ENCODE measurements around the gene CREB5. TPM values are rescaled to one million over a fixed set of nuclear protein-coding genes. Genes with fewer than 3 reads are reported as not detected.

The CREB5 gene
- total and polyA plus RNA-seq, 2 donors (not counting 3 experiments of a cell fraction or from before 2014, with no cell fraction given): 19.6 to 28.4 TPM

DNA sequence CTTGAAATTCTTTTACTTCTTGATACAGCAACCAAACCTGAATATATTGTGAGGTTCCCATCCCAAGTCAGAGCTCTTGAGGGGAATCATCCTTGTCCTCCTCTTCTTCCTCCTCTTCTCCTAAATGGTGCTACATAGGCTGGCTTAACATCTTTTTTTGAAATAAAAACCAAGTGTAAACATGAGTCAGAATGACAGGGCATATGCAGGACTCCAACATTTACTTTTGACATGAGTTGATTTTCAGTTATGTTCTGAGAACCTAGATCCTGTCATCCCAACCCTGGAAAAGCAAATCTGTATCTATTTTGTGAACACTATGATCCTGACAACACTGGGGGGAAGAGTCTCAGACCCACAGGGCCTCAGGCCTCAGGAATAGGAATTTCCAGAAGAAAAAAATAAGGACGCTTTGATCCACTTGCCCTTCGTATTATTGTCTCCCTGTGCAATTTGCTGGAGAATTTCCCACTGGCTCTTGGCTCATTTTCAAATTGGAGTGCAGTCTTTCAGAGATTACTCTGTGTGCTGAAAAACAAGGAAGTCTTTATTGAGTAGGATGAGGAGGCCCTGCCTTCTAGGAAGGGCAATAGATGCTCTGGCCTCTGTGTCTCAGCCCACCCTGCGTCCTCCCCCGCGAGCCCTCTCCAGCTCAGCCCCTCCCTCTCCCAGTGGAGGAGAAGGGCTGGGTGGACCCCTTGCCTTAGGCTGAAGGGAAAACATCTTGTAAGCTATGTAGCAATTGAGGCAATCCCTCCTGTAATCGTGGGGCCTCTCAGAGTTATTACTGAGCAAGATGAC is 121.6 kb downstream of the CREB5 start:
- H3K4me1 ChIP-seq (ENCODE audit: control insufficient read depth, extremely low read depth, insufficient read depth, low read length): peaks cover 31% of the 10 kb centered on the region
- no TSS peak for BruUV-seq (replicated peaks)
- no peak overlapping the region for H3K27ac ChIP-seq (ENCODE audit: insufficient read depth, low read depth, low read length)
- no peaks in the 10 kb centered on the region for H3K9me1 ChIP-seq (replicated peaks; ENCODE audit: control insufficient read depth, extremely low read depth, insufficient read depth, low read length)
- no peak overlapping the region for H3K9ac ChIP-seq (replicated peaks; ENCODE audit: extremely low read depth, insufficient read depth, low read length)
- FAIRE-seq (peak; percentile 58), DNase-seq (ENCODE audit: low read depth, low spot score) (peak; percentile 71)
- POLR2A ChIA-PET: no interaction called here
- no peak overlapping the region for H3K4me3 ChIP-seq (replicated peaks in 1 of 3; ENCODE audit: insufficient read depth in 1 of 3, low read depth in 1 of 3, low read length in 3 of 3)
- TF ChIP-seq POLR2A (IDR thresholded peaks at IDR 0.05; ENCODE audit: low read depth, low read length): no peak
- TF ChIP-seq, protein P1, sequence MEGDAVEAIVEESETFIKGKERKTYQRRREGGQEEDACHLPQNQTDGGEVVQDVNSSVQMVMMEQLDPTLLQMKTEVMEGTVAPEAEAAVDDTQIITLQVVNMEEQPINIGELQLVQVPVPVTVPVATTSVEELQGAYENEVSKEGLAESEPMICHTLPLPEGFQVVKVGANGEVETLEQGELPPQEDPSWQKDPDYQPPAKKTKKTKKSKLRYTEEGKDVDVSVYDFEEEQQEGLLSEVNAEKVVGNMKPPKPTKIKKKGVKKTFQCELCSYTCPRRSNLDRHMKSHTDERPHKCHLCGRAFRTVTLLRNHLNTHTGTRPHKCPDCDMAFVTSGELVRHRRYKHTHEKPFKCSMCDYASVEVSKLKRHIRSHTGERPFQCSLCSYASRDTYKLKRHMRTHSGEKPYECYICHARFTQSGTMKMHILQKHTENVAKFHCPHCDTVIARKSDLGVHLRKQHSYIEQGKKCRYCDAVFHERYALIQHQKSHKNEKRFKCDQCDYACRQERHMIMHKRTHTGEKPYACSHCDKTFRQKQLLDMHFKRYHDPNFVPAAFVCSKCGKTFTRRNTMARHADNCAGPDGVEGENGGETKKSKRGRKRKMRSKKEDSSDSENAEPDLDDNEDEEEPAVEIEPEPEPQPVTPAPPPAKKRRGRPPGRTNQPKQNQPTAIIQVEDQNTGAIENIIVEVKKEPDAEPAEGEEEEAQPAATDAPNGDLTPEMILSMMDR (IDR thresholded peaks at IDR 0.05; ENCODE audit: extremely low read depth in 1 of 2, insufficient read depth in 1 of 2, low read depth in 1 of 2, low read length in 2 of 2): no peak
- no peak for TF ChIP-seq JUN (IDR thresholded peaks at IDR 0.05; ENCODE audit: borderline replicate concordance, insufficient read depth, insufficient read length, low read depth)
- TF ChIP-seq MYC (IDR thresholded peaks at IDR 0.05; ENCODE audit: low read depth, low read length): no peak
- TF ChIP-seq FOS (IDR thresholded peaks at IDR 0.05; ENCODE audit: borderline replicate concordance, insufficient read depth, low read length): no peak
- no peak for TF ChIP-seq GATA2 (IDR thresholded peaks at IDR 0.05; ENCODE audit: insufficient read depth, insufficient read length, low read depth, low read length)
- TF ChIP-seq, protein P2, sequence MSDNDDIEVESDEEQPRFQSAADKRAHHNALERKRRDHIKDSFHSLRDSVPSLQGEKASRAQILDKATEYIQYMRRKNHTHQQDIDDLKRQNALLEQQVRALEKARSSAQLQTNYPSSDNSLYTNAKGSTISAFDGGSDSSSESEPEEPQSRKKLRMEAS (IDR thresholded peaks at IDR 0.05; ENCODE audit: insufficient read depth, insufficient read length): no peak
- TF ChIP-seq POLR2AphosphoS5 (IDR thresholded peaks at IDR 0.05; ENCODE audit: insufficient read depth, low read depth, low read length): no peak
- TF ChIP-seq EZH2 (IDR thresholded peaks at IDR 0.05; ENCODE audit: borderline replicate concordance, low read depth, low read length, severe bottlenecking): no peak
- H3K27me3 ChIP-seq (ENCODE audit: control insufficient read depth in 2 of 2, insufficient read depth in 2 of 2, low read length in 2 of 2): peaks cover 0 to 4% of the 10 kb centered on the region in 2 experiments
- no peak overlapping the region for H3K4me2 ChIP-seq (ENCODE audit: insufficient read depth, low read length)
- CTCF ChIA-PET: interaction anchor here (1.4 to 1.6 kb wide), 2 partner anchors 19 to 93 kb away, joined by 3 to 4 read pairs; no protein-coding TSS in a partner anchor
- dilution Hi-C loops (cut with MboI; ENCODE audit: extremely low pct_ligation_motif_present, low sequenced_read_pairs) (no loop called here), intact Hi-C loops (cut with micrococcal nuclease) (no loop called here)
- H4K20me1 ChIP-seq (replicated peaks; ENCODE audit: control insufficient read depth, extremely low read depth, insufficient read depth, low read length): no peaks in the 10 kb centered on the region
- H3K79me2 ChIP-seq (ENCODE audit: control insufficient read depth, insufficient read depth, low read length): no peaks in the 10 kb centered on the region
- no peaks in the 10 kb centered on the region for H3K9me3 ChIP-seq (replicated peaks; ENCODE audit: control insufficient read depth, insufficient read depth, low read length)
- no peaks in the 10 kb centered on the region for H3K36me3 ChIP-seq (ENCODE audit: control insufficient read depth in 2 of 2, extremely low read depth in 1 of 2, insufficient read depth in 2 of 2, low read length in 2 of 2)
- no peak overlapping the region for H2AFZ ChIP-seq (ENCODE audit: low read depth, low read length)

Data from endothelial cell of umbilical vein (primary cell).